ENCODE measurements around the gene ARPC2. TPM values are rescaled to one million over a fixed set of nuclear protein-coding genes. Genes with fewer than 3 reads are reported as not detected.
A peak's percentile ranks its signal among the peaks of the same experiment; 100 is the strongest.
"Not testable (repeated sequence)": the region's sequence is repeated elsewhere in the genome, so short reads cannot be mapped to it uniquely, and the experiment has no call there.

The ARPC2 gene
- total RNA-seq, 1 donor from 2014 or later, result 265 TPM

- H3K4me1 Mint-ChIP-seq (ENCODE audit: unreplicated experiment), result peaks cover 37% of the 10 kb centered on the region
- no peaks in the 10 kb centered on the region for H3K27me3 Mint-ChIP-seq (ENCODE audit: unreplicated experiment)
- peaks cover 21% of the 10 kb centered on the region for H3K36me3 Mint-ChIP-seq (ENCODE audit: unreplicated experiment)
- no peaks in the 10 kb centered on the region for H3K9me3 Mint-ChIP-seq (ENCODE audit: unreplicated experiment)
- TF ChIP-seq CTCF (IDR thresholded peaks at IDR 0.05), result peak; percentile 93
- DNase-seq (ENCODE audit: extremely low spot score, unreplicated experiment), result peak; percentile 93
- peak overlapping the region; percentile 26 for H3K4me3 Mint-ChIP-seq (ENCODE audit: unreplicated experiment)
- H3K27ac Mint-ChIP-seq (ENCODE audit: unreplicated experiment), result peak overlapping the region; percentile 63
Observed at GRCh38 chr2:218272531-218273212, 55.7 kb downstream of the ARPC2 start.

GRCh38 chr2:218273214-218273907 lies 56.4 kb downstream of the ARPC2 start:
- H3K27ac Mint-ChIP-seq (ENCODE audit: unreplicated experiment), result peak overlapping the region; percentile 63

GRCh38 chr2:218273908-218274249 lies 56.9 kb downstream of the ARPC2 start:
- H3K4me3 Mint-ChIP-seq (ENCODE audit: unreplicated experiment), result no peak overlapping the region
- H3K36me3 Mint-ChIP-seq (ENCODE audit: unreplicated experiment), result peaks cover 23% of the 10 kb centered on the region

More at GRCh38 chr2:218273214-218273907, 56.4 kb downstream of the ARPC2 start:
- Mint-ChIP-seq H3K36me3 (ENCODE audit: unreplicated experiment) (peaks cover 23% of the 10 kb centered on the region), H3K4me1 (ENCODE audit: unreplicated experiment) (peaks cover 37% of the 10 kb centered on the region)
- not testable (repeated sequence) for H3K4me3 Mint-ChIP-seq (ENCODE audit: unreplicated experiment); DNase-seq (ENCODE audit: extremely low spot score, unreplicated experiment); H3K9me3 Mint-ChIP-seq (ENCODE audit: unreplicated experiment); H3K27me3 Mint-ChIP-seq (ENCODE audit: unreplicated experiment)

GRCh38 chr2:218274586-218274985 lies 57.6 kb downstream of the ARPC2 start:
- no peaks in the 10 kb centered on the region for H3K9me3 Mint-ChIP-seq (ENCODE audit: unreplicated experiment)
- no peak for TF ChIP-seq CTCF (IDR thresholded peaks at IDR 0.05)
- H3K27ac Mint-ChIP-seq (ENCODE audit: unreplicated experiment), result peak overlapping the region; percentile 44
- H3K4me1 Mint-ChIP-seq (ENCODE audit: unreplicated experiment), result peaks cover 28% of the 10 kb centered on the region
- no peak for DNase-seq (ENCODE audit: extremely low spot score, unreplicated experiment)
- H3K36me3 Mint-ChIP-seq (ENCODE audit: unreplicated experiment), result peaks cover 24% of the 10 kb centered on the region
- no peaks in the 10 kb centered on the region for H3K27me3 Mint-ChIP-seq (ENCODE audit: unreplicated experiment)
- no peak overlapping the region for H3K4me3 Mint-ChIP-seq (ENCODE audit: unreplicated experiment)

More at GRCh38 chr2:218273908-218274249, 56.9 kb downstream of the ARPC2 start:
- TF ChIP-seq CTCF (IDR thresholded peaks at IDR 0.05), result no peak
- Mint-ChIP-seq H3K27ac (ENCODE audit: unreplicated experiment) (peak overlapping the region; percentile 63), H3K27me3 (ENCODE audit: unreplicated experiment) (no peaks in the 10 kb centered on the region), H3K4me1 (ENCODE audit: unreplicated experiment) (peaks cover 34% of the 10 kb centered on the region), H3K9me3 (ENCODE audit: unreplicated experiment) (no peaks in the 10 kb centered on the region)
- no peak for DNase-seq (ENCODE audit: extremely low spot score, unreplicated experiment)

GRCh38 chr2:218275371-218276072 lies 58.5 kb downstream of the ARPC2 start:
- Mint-ChIP-seq H3K9me3 (ENCODE audit: unreplicated experiment) (no peaks in the 10 kb centered on the region), H3K4me3 (ENCODE audit: unreplicated experiment) (no peak overlapping the region), H3K27ac (ENCODE audit: unreplicated experiment) (no peak overlapping the region), H3K27me3 (ENCODE audit: unreplicated experiment) (no peaks in the 10 kb centered on the region), H3K4me1 (ENCODE audit: unreplicated experiment) (peaks cover 27% of the 10 kb centered on the region), H3K36me3 (ENCODE audit: unreplicated experiment) (peaks cover 31% of the 10 kb centered on the region)
- TF ChIP-seq CTCF (IDR thresholded peaks at IDR 0.05), result no peak
- DNase-seq (ENCODE audit: extremely low spot score, unreplicated experiment), result no peak
